Stimulated activated naive CD8-positive, alpha-beta T cell treated with anti-CD3 and anti-CD28 coated beads, Interleukin-15, Interleukin-2, amounts not matched to agents 100 ng/mL and 50 ng/mL, for 24 hours (primary cell): Measurements from ENCODE around the gene TLCD3B.

Experiments used
- H3K27ac Mint-ChIP-seq: one replicate; pipeline ENCODE4 v1.8.0; 2021; ENCODE audit warnings: mild to moderate bottlenecking, mixed read lengths
- H3K27me3 Mint-ChIP-seq: one replicate; pipeline ENCODE4 v1.8.0; 2021; ENCODE audit warnings: mixed read lengths
- H3K36me3 Mint-ChIP-seq: one replicate; pipeline ENCODE4 v1.8.0; 2021; ENCODE audit warnings: low read depth, mixed read lengths
- H3K4me1 Mint-ChIP-seq: one replicate; pipeline ENCODE4 v1.8.0; 2021; ENCODE audit warnings: low read depth, mixed read lengths
- H3K4me3 Mint-ChIP-seq: one replicate; pipeline ENCODE4 v1.8.0; 2021; ENCODE audit warnings: mild to moderate bottlenecking, mixed read lengths
- H3K9me3 Mint-ChIP-seq: one replicate; pipeline ENCODE4 v1.8.0; 2021; ENCODE audit warnings: mixed read lengths

The TLCD3B gene

DNA sequence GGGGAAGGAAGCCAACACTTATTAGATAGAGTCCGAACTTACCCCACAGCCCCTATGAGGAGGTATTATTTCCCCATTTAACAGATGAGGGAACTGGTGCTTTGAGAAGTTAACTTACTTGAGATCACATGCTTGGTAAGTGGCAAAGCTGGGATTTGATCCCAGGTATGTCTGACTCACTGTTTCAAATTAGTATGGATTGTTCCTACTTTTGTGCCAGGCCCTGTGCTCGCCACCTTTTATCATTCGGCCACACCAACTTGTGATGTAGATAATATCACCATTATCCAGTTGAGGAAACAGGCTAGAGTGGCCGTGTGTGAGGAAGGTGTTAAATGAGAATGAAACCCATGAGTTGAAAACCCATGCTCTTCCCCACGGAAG lies 46.3 kb downstream of the TLCD3B start:
- Mint-ChIP-seq H3K4me1 (no peaks in the 10 kb centered on the region), H3K27me3 (no peaks in the 10 kb centered on the region), H3K27ac (no peak overlapping the region), H3K9me3 (no peaks in the 10 kb centered on the region), H3K36me3 (peaks cover 65% of the 10 kb centered on the region), H3K4me3 (no peak overlapping the region)

DNA sequence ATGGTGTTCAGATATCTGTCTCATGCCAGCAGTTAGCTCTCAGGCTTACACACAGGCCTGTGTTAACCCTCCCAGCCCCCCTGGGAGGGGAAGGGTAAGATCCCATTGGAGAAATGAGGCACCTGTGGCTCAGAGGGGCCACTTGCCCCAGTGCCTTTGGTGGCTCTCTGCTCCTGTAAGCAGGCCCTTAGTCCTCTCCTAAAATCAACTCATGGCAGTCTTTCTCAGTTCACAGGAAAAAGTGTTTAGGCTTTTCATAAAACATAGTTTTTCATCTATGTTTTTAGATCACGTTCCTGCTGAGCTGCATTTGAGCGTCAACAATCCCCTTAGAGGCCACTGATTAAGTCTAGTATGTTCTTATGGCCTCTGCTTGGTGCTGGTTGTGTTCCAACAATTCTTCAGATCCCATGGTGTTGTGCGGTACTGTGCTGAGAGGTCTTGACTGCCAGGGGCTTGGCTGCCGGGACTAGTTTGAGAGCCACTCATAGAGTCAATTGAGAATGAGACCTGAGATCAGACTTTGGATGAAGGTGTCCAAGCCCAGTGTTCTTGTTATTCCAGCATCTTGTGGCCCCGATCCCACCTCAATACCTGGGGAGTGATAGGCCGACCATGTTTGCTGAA lies 46.8 kb downstream of the TLCD3B start:
- Mint-ChIP-seq H3K36me3 (peaks cover 66% of the 10 kb centered on the region), H3K27ac (no peak overlapping the region), H3K27me3 (no peaks in the 10 kb centered on the region), H3K4me1 (no peaks in the 10 kb centered on the region), H3K4me3 (no peak overlapping the region), H3K9me3 (no peaks in the 10 kb centered on the region)

DNA sequence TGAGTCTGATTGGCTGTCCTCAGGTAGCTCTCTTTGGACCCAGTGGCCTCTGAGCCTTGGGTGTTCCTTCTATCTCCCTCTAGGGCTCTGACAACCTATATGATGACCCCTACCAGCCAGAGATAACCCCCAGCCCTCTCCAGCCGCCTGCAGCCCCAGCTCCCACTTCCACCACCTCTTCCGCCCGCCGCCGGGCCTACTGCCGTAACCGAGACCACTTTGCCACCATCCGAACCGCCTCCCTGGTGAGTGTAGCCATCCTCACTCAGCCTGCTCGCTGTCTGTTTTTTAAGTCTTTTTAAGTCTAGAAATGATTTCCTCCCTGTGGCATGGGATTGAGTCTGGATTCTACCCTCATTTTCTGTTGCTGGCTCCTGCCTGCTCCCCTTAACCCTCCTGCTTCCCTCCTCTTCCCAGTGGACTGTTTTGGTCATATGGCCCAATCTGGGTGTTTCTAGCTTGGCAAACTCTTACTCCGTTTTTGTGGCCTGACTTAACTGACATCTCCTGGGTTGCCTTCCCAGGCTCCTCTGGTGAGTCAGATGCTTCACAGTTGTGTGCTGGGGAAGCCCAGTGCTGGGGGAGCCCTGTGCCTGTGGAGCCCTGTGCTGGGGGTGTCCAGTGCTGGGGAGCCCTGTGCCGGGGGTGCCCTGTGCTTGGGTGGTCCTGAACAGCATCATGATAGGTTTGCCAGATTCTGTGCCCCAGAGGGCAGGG lies 47.5 kb downstream of the TLCD3B start:
- Mint-ChIP-seq H3K27ac (no peak overlapping the region), H3K4me1 (no peaks in the 10 kb centered on the region), H3K36me3 (peaks cover 70% of the 10 kb centered on the region), H3K27me3 (no peaks in the 10 kb centered on the region), H3K9me3 (no peaks in the 10 kb centered on the region), H3K4me3 (no peak overlapping the region)

DNA sequence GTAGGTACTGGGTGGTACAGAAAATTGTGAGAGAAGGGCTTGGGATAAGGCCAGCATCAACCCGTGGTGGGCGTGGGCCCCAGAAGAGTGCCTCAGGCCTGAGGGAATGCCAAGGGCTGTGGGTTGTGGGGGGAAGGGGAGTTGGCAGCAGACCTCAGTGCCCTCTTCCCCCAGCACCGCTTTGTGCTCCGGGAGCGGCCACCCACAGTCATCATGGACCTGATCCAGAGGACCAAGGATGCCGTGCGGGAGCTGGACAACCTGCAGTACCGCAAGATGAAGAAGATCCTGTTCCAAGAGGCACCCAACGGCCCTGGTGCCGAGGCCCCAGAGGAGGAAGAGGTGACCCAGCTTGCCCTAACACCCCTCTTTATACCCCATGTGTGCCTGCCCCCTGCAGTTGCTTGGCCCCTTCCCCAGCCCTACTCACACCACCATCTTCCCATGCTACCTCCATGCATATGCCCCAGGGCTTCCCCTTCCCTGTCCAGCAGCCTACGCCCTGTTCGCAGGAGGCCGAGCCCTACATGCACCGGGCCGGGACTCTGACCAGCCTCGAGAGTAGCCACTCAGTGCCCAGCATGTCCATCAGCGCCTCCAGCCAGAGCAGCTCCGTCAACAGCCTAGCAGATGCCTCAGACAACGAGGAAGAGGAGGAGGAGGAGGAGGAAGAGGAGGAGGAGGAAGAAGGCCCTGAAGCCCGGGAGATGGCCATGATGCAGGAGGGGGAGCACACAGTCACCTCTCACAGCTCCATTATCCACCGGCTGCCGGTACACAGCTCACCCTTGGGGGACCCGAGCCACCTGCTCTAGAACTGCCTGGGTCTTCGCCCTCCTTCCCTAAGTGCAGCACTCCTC lies 48.3 kb downstream of the TLCD3B start:
- H3K4me1 Mint-ChIP-seq, result no peaks in the 10 kb centered on the region
- no peak overlapping the region for H3K27ac Mint-ChIP-seq
- no peak overlapping the region for H3K4me3 Mint-ChIP-seq
- H3K36me3 Mint-ChIP-seq, result peaks cover 66% of the 10 kb centered on the region
- no peaks in the 10 kb centered on the region for H3K9me3 Mint-ChIP-seq
- no peaks in the 10 kb centered on the region for H3K27me3 Mint-ChIP-seq

DNA sequence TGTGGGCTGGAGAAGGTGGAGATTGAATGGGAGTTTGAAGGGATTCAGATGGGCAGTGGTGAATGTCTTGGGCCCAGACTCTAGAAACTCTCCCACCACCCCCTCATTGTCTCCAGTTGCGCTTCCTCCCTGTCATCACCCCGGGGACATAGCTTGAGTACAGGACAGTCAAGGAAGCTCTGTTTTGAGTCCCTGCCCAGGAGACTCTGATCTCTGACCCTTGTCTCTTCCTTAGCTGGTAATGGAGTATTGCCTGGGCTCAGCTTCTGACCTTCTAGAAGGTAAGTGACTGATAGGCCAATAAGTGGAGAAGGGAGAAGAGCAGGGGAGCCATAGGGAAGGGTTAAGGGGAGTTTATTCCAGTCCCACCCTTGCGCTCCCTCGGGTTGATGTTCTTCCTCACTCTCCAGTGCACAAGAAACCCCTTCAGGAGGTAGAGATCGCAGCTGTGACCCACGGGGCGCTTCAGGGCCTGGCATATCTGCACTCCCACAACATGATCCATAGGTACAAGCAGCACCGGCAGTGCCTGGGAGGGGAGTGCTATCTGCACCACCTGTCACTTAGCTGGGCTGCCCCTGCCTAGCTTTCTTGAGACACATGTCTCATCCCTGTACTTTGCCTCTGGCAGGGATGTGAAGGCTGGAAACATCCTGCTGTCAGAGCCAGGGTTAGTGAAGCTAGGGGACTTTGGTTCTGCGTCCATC lies 52.4 kb downstream of the TLCD3B start:
- Mint-ChIP-seq H3K4me3 (no peak overlapping the region), H3K36me3 (peaks cover 44% of the 10 kb centered on the region), H3K9me3 (no peaks in the 10 kb centered on the region), H3K4me1 (peaks cover 24% of the 10 kb centered on the region), H3K27ac (peak overlapping the region; percentile 41), H3K27me3 (no peaks in the 10 kb centered on the region)

DNA sequence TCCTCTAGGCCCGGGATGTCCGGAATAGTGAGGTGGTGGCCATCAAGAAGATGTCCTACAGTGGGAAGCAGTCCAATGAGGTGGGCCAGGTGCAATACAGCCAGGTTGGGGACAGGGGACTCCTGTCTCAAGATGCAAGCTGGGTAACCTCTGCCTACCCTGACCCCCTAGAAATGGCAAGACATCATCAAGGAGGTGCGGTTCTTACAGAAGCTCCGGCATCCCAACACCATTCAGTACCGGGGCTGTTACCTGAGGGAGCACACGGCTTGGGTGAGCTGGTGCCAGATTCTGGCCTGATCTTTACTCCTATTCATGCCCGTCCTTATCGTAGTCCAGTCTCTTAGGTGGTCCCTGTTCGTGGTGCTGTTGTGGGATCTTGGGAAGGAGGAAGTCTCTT lies 53.0 kb downstream of the TLCD3B start:
- H3K27me3 Mint-ChIP-seq, result no peaks in the 10 kb centered on the region
- H3K36me3 Mint-ChIP-seq, result peaks cover 41% of the 10 kb centered on the region
- H3K27ac Mint-ChIP-seq, result peak overlapping the region; percentile 41
- peaks cover 29% of the 10 kb centered on the region for H3K4me1 Mint-ChIP-seq
- H3K4me3 Mint-ChIP-seq, result no peak overlapping the region
- H3K9me3 Mint-ChIP-seq, result peaks cover 2% of the 10 kb centered on the region

DNA sequence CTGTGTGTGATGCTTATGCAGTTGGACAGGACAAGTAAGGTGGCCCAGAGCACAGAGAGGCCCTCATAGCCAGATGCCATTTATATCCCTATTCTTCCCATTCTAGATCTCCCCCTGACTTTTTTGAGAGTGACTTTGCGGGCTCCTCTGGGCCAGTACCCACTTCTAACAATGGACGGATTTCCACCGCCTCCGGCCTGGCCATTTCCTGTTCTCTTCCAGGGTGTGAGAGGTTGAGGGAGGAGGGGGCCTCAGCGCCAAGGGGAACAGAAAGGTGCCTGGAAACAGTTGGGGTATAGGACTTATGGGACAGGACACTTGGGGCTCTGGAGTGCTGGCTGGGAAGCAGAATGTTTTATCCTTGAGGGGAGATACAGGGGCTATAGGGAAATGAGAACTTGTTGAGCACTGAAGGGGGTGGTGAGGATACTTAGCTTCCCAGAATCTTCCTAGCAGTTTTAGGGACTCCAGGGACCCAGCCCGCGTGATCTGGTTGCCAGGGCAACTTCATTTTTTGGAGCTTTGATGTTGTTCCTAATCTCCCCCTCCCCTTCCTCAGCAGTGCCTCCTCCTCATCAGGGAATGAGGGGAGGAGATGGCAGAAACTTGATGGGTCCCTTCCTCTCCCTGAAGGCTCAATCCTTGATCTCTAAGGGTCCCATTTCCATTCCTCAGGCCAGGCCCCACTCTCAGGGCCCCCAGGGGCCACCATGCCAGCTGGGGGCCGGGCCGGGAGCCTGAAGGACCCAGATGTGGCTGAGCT lies 53.8 kb downstream of the TLCD3B start:
- H3K27me3 Mint-ChIP-seq, result no peaks in the 10 kb centered on the region
- peaks cover 43% of the 10 kb centered on the region for H3K36me3 Mint-ChIP-seq
- peaks cover 6% of the 10 kb centered on the region for H3K9me3 Mint-ChIP-seq
- H3K27ac Mint-ChIP-seq, result no peak overlapping the region
- no peak overlapping the region for H3K4me3 Mint-ChIP-seq
- H3K4me1 Mint-ChIP-seq, result peaks cover 33% of the 10 kb centered on the region

DNA sequence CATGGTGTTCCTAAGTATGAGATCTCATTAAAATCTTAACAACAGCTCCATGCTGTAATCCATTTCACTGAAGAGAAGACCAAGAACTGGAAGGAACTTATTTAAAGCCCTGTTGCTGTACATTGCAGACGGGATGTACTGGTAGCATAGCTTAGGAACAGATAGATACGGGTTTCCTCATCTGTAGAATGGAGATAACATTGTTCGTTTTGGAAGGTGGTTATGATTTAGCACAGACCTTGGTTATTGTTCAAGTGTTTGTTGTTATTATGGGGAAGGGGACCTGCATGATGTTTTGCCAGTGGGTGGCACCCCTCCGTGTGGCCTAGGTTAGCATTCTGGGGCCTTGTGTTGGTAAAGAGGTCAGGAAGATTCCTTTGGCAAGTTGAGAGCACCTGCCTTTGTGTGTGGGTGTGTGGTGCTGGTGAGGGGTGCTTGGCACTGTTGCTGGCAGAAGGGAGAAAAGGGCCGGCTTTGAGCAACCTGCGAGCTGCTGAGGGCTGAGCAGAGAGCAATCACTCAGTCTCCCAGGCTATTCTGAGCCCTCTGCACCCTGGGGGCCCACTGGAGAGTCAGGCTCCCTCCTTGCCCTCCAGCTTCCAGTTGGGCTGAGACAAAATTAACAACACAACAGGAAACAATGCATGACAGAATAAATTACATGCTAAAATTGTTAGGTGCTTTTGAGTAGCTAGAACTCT lies 55.1 kb downstream of the TLCD3B start:
- Mint-ChIP-seq H3K27ac (peak overlapping the region; percentile 53), H3K36me3 (peaks cover 41% of the 10 kb centered on the region), H3K27me3 (no peaks in the 10 kb centered on the region), H3K4me3 (peak overlapping the region; percentile 91), H3K9me3 (peaks cover 6% of the 10 kb centered on the region), H3K4me1 (peaks cover 33% of the 10 kb centered on the region)

DNA sequence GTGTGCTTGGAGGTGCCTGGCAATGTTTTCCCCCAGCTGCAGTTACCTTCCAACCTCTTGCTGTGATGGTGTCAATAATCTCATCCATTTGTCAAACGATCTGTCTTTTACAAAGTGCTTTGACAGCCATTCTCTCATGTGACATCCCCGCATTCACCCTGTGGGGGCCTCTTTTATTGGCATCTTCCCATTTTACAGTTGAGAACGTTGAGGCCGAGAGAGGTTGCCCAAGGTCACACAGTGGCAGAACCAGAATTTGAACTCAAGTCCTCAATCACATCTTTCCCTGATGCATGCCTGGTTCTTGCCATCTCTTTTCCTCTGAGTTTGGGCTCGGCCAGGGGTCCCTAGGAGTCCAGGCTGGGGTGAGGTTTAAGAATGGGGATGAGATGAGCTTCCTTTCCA lies 55.9 kb downstream of the TLCD3B start:
- Mint-ChIP-seq H3K36me3 (peaks cover 35% of the 10 kb centered on the region), H3K4me3 (peak overlapping the region; percentile 91)

More for the DNA sequence above, 55.9 kb downstream of the TLCD3B start:
- H3K27ac Mint-ChIP-seq, result peak overlapping the region; percentile 93
- peaks cover 6% of the 10 kb centered on the region for H3K9me3 Mint-ChIP-seq
- no peaks in the 10 kb centered on the region for H3K27me3 Mint-ChIP-seq
- peaks cover 33% of the 10 kb centered on the region for H3K4me1 Mint-ChIP-seq
